ENCODE results near the gene MAP3K5.
"Not testable (repeated sequence)": the region's sequence is repeated elsewhere in the genome, so short reads cannot be mapped to it uniquely, and the experiment has no call there.

The MAP3K5 gene

DNA sequence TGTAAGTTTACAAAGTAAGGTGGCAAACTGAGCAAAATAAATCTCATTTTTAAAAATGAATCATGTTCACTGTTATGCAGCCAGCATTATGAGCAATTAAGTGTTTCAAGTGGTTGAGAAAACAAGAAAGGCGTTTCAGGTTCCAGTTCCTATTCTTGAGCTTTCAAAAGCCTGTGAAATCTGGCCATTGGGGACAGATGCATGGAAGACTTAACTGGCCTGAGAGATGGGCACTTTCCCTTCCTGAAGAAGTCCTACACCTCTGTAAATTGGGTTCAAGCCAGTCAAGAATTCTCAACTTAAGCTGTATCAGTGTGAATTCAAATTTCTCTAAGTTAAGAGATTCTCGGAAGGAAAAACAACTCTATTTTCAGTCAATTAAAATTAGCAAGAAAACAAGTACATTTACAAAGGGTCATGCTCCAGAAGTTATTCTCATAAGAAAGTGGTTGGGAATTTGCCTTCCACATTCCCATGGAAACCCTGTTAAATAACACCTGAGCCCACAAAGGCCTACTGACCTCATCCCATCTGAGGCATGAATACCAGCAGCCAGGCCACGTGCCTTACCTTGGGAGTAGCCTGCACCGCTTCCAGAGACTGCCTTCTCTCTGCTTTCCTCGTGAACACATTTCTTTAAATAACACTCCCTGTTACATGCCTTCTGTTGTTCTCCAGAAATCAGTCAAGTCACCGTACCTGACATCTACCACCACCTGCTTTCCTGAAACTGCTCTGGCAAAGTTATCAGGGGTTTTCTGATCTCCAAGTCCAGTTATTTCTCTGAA is 19.4 kb downstream of the MAP3K5 start:
- DNase-seq, result no peak

DNA sequence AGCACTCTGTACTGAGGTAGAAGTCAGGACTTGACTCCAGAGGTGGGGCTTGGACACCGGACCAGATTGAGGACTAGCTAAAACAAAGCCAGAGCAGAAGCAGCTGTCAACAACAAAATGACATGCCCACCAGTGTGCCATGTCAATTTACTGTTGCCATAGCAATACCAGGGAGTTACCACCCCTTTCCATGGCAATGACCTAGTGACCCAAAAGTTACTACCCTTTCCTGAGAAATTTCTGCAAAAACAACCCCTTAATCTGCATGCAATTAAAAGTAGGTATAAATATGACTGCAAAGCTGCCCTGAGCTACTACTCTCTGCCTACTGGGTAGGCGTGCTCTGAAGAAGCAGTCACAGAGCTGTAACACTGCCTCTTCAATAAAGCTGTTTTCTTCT is 21.0 kb downstream of the MAP3K5 start:
- no peak for DNase-seq

DNA sequence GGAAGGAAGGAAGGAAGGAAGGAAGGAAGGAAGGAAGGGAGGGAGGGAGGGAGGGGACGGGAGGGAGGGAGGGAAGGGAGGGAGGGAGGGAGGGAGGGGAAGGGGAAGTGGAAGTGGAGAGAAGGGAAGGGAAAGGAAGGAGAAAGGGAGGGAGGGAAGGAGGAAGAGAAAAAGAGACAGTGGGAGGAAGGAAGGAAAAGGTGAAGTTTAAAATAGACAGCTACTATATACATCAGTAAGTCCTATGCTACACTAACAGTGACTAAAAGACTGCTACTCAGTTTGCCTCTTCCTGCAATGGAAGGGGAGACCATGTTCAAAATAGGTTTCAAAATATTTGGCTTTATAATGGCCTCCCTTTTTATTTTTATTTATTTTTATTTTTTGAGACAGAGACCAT is 22.5 kb downstream of the MAP3K5 start:
- no peak for DNase-seq

GRCh38 chr6:136769124-136769523 is 23.2 kb downstream of the MAP3K5 start:
- DNase-seq, result no peak

- DNase-seq, result no peak
These were observed 24.5 kb downstream of the MAP3K5 start for GRCh38 chr6:136767570-136768309.

DNA sequence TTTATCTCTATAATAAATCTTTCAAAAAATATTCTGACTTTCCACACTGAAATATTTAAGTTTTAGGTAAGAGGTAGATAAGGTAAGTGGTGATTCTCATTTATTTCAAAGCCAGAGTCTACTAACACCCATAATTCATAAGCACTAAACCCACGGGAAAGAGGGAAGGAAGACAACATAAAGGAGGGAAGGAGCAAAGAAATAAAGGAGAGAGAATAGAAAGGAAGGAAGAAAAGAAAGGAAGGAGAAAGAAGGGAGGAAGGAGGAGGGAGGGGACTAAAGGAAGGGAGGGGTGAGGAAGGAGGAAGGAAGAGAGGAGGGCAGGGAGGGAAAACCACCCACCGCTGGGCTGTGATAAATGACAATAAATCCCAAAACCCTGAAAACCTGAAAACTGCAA is 25.2 kb downstream of the MAP3K5 start:
- no peak for DNase-seq

DNA sequence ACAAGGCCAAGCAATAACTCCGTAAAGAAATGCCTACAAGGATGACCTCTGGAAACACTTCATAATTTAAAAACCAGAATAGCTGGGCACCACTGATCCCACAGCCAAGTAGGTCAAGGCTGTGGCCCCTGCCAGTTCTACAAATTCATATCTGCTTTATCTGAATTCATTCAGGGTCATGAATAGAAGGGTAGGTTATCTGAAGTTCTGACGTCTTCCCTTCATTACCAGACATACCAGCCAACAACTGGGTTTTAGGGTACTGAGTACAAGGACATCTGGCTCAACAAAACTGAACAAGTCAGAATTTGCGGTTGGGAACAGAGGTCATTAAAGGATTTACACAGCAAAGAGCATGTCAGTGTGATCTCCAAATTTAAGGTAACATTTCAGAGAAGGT is 26.0 kb downstream of the MAP3K5 start:
- DNase-seq, result no peak

- no peak for DNase-seq
These were observed 27.7 kb downstream of the MAP3K5 start for GRCh38 chr6:136764517-136764993.

GRCh38 chr6:136763716-136764516 is 28.4 kb downstream of the MAP3K5 start:
- no peak for DNase-seq

GRCh38 chr6:136763255-136763654 is 29.0 kb downstream of the MAP3K5 start:
- DNase-seq, result no peak

DNA sequence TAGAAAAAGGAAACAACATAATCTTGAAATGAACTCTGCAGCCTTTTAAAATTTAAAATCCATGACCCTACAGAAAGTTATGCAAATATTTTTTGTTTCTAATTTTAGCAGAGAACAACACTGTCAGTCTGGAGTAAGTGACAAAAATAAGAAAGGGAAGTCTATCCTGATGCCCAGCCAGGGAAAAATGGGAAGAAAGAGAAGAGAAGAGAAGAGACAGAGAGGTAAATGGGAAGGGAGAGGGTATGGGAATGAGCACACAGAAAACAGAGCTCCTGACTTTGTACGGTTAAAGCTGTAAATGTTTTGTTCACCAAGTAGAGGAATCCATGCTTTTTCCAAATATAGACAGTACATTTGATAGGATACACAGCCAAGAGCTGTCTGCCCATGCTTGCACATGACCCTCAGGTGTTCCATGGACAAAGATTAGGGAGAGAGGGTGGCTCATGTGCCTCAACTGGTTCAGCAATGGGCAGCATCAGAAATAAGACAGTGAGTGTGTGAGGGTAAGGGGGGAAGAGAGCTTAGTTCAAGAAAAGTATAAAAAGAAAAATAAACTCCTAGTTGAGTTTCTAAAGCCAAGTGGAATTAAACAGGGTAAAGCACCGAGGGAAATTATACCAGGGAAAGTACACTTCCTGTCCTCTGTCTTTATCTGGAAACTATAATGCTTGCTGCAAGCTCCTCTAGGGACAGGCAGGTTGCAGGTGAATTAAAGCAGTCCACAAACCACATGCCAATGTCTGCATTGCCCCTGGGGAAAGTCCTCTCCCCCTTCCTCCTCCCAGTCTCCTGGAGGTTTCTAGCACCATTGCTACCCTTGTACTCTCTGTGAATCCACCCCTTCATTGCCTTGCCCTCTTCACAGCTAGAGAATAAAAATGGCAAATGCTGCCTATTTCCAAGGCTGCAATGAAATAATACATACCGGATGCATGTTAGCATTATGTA is 30.0 kb downstream of the MAP3K5 start:
- no peak for DNase-seq

- peak in 1 of 2 experiments; percentile 12 for DNase-seq
These were observed 30.9 kb downstream of the MAP3K5 start for GRCh38 chr6:136761227-136761922.

- DNase-seq, result not testable (repeated sequence)
These were observed 31.5 kb downstream of the MAP3K5 start for GRCh38 chr6:136760781-136761180.

DNA sequence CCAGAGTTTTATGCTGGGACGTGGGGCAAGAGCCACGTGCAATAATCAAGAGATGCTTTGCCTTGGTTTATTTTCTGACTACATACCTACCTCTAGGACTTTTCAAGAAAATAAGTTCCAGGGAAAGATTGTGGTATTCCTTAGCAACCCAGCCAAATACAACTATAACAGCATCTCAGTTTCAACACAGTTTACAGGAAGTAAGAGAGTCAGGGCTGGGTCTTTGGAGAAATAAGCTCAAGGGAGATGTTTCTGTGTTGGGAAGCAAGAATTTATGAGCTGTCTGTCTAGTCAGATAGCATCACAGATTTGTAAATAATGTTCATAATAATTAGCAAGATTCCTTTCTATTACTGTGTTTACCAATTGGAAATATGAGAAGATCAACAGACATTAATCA is 35.1 kb downstream of the MAP3K5 start:
- no peak for DNase-seq

DNA sequence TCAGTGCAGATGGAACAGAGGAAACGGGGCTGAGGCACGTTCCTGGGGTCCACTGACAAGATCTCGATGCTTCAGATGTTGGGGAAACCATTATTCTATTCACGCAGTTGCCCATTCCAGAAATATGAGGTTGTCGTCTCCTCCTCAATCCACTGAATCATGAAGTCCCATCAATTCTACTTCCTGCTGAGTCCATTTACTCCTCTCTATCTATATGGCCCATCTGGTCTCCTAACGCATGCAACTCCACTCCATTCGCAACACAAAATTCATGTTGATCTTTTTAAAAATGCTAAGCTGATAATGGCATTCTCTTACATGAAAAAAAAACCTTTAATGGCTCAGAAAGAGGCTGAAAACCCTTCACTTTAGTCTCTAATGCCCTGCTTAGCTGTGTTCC is 37.5 kb downstream of the MAP3K5 start:
- DNase-seq, result no peak

GRCh38 chr6:136753624-136754023 is 38.7 kb downstream of the MAP3K5 start:
- DNase-seq, result no peak

DNA sequence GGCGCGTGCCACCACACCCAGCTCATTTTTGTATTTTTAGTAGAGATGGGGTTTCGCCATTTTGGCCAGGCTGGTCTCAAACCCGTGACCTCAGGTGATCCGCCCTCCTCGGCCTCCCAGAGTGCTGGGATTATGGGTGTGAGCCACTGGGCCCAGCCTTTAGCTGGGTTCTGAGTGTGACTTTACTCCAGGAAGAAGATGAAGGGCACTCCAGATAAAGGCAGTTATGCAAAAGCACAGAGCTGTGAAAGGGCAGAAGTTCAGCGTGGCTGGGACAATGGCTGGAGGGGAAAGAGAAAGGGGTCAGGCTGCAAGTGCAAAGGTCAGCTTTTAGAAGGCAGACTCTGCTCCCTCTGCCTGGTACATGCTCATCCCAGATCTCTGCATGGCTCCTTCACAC is 39.7 kb downstream of the MAP3K5 start:
- no peak for DNase-seq

DNA sequence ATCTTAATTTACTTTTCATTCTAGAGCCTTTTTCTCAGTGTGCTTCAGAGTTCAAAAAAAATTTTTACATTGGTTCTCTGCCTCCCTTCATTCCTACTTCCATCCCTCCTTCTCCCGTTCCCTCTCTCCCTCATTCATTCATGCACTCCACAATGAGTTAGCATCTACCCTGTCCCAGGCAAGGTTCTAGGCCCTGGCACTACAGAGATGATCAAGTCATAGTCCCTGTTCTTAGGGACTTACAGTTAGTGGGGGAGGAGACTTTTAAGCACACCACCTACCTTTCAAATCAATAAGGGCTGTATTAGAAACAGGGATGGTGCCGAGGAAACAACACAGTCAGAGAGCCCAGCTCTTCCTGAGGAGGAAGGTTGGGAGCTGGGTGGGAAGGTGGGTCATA is 40.3 kb downstream of the MAP3K5 start:
- no peak for DNase-seq

DNA sequence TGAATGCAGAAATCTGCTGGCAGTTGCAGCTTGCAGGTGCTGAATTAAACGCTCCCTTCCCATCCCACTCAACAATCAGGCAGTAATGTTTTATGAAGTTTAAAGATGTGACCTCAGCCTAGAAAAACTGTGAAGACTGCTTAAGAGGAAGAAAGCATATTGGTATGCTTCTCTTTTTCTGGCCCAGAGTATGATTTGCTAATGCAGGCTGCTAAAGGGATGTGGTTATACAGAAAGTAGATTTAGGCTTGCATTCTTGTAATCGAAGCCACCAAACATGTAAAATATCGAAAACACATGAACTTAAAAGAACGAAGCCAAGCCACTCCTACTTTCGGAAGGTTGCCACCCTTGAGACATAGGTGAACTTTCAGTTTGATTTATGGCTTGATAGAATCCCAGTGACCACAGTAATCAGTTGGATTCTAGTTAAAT is 40.7 kb downstream of the MAP3K5 start:
- DNase-seq, result no peak

GRCh38 chr6:136750696-136751521 is 41.4 kb downstream of the MAP3K5 start:
- no peak for DNase-seq
